ENCODE data around the gene NCOA5. TPM values are rescaled to one million over a fixed set of nuclear protein-coding genes. Genes with fewer than 3 reads are reported as not detected.

Gene NCOA5
- total RNA-seq, 1 experiment from 2014 or later: 52.5 TPM

DNA sequence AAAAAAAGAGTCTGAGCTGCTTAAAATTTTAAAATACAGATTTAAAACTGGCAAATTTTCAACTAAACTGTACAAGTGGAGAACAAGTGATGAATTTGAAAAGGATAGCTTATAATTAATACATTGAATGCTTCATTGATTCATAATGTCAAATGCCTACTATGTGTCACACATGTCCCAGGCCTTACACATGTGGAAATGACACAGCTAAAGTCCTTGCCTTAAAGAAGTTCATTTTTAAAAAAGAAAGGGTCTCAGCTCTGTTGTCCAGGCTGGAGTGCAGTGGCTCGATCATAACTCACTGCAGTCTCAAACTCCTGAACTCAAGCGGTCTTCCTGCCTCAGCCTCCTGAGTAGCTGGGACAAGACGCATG is 5.0 kb downstream of the NCOA5 start:
- Mint-ChIP-seq H3K27me3 (ENCODE audit: insufficient read depth, unreplicated experiment) (no peaks in the 10 kb centered on the region), H3K36me3 (ENCODE audit: insufficient read depth, unreplicated experiment) (peaks cover 8% of the 10 kb centered on the region), H3K9me3 (ENCODE audit: unreplicated experiment) (no peaks in the 10 kb centered on the region), H3K27ac (ENCODE audit: unreplicated experiment) (peak overlapping the region; percentile 4), H3K4me1 (ENCODE audit: low read depth, unreplicated experiment) (peaks cover 33% of the 10 kb centered on the region), H3K4me3 (ENCODE audit: unreplicated experiment) (no peak overlapping the region)
- no TSS peak for BruUV-seq (replicated peaks)
- CTCF ChIA-PET: interaction anchor here (1.1 kb wide), 1 partner anchor 76 kb away, joined by 3 read pairs; the partner anchor contains the start of gene MMP9
- POLR2A ChIA-PET: interaction anchor here (0.7 kb wide), 1 partner anchor 115 kb away, joined by 4 read pairs; no protein-coding TSS in a partner anchor
- H3K27me3 ChIP-seq (replicated peaks; ENCODE audit: control insufficient read depth, insufficient read depth, low read length): no peaks in the 10 kb centered on the region
- intact Hi-C loops (cut with micrococcal nuclease; ENCODE audit: unreplicated experiment): loop anchor here (1.0 kb wide), 1 partner anchor 112 kb away; the partner anchor contains the start of gene ZNF335
- H3K9me3 ChIP-seq: no peaks in the 10 kb centered on the region
- H3K36me3 ChIP-seq (ENCODE audit: control insufficient read depth, insufficient read depth, low read length): no peaks in the 10 kb centered on the region
- TF ChIP-seq, protein P1, sequence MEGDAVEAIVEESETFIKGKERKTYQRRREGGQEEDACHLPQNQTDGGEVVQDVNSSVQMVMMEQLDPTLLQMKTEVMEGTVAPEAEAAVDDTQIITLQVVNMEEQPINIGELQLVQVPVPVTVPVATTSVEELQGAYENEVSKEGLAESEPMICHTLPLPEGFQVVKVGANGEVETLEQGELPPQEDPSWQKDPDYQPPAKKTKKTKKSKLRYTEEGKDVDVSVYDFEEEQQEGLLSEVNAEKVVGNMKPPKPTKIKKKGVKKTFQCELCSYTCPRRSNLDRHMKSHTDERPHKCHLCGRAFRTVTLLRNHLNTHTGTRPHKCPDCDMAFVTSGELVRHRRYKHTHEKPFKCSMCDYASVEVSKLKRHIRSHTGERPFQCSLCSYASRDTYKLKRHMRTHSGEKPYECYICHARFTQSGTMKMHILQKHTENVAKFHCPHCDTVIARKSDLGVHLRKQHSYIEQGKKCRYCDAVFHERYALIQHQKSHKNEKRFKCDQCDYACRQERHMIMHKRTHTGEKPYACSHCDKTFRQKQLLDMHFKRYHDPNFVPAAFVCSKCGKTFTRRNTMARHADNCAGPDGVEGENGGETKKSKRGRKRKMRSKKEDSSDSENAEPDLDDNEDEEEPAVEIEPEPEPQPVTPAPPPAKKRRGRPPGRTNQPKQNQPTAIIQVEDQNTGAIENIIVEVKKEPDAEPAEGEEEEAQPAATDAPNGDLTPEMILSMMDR (IDR thresholded peaks at IDR 0.05; ENCODE audit: insufficient read depth in 1 of 2, low read depth in 1 of 2, low read length in 1 of 2, severe bottlenecking in 1 of 2, unreplicated experiment in 1 of 2): no peak
- DNase-seq: no peak
- H3K4me3 ChIP-seq (ENCODE audit: low read depth, low read length): no peak overlapping the region
- H3K4me1 ChIP-seq: peaks cover 30% of the 10 kb centered on the region

DNA sequence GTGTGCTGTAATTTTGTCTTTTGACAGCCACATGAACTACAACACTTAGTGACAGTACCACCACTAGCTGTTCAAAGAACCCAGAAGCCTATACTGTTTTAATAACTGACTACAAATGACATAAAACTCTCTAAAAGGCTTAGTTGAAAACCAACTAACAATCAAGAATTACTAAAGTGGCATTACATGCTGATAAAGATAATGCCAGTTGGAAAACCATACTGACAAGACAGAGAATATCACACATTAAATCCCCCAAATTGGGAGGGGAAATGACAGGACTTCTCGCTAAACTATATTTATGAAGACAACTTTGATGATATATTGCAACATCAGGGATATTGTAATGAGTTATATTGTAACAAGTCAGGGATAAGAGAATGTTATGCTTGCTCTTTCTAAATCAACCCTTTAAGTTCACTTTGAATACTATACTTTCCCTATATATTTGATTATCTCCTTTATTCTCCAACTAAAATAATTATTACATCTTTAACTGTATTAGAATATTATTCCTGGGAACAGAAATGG is 6.2 kb downstream of the NCOA5 start:
- CTCF ChIA-PET: no interaction called here
- TF ChIP-seq, protein P1 (IDR thresholded peaks at IDR 0.05; ENCODE audit: insufficient read depth in 1 of 2, low read depth in 1 of 2, low read length in 1 of 2, severe bottlenecking in 1 of 2, unreplicated experiment in 1 of 2): no peak
- H3K27me3 Mint-ChIP-seq (ENCODE audit: insufficient read depth, unreplicated experiment): no peaks in the 10 kb centered on the region
- H3K36me3 Mint-ChIP-seq (ENCODE audit: insufficient read depth, unreplicated experiment): no peaks in the 10 kb centered on the region
- Histone ChIP-seq H3K4me3 (ENCODE audit: low read depth, low read length) (no peak overlapping the region), H3K36me3 (ENCODE audit: control insufficient read depth, insufficient read depth, low read length) (peaks cover 3% of the 10 kb centered on the region; the same call in 1 of the 2 replicates), H3K9me3 (no peaks in the 10 kb centered on the region), H3K4me1 (peaks cover 29% of the 10 kb centered on the region), H3K27me3 (replicated peaks; ENCODE audit: control insufficient read depth, insufficient read depth, low read length) (no peaks in the 10 kb centered on the region)
- intact Hi-C loops (cut with micrococcal nuclease; ENCODE audit: unreplicated experiment): no loop called here
- H3K4me3 Mint-ChIP-seq (ENCODE audit: unreplicated experiment): no peak overlapping the region
- no peak overlapping the region for H3K27ac Mint-ChIP-seq (ENCODE audit: unreplicated experiment)
- peaks cover 33% of the 10 kb centered on the region for H3K4me1 Mint-ChIP-seq (ENCODE audit: low read depth, unreplicated experiment)
- no TSS peak for BruUV-seq (replicated peaks)
- POLR2A ChIA-PET: no interaction called here
- H3K9me3 Mint-ChIP-seq (ENCODE audit: unreplicated experiment): no peaks in the 10 kb centered on the region
- no peak for DNase-seq

DNA sequence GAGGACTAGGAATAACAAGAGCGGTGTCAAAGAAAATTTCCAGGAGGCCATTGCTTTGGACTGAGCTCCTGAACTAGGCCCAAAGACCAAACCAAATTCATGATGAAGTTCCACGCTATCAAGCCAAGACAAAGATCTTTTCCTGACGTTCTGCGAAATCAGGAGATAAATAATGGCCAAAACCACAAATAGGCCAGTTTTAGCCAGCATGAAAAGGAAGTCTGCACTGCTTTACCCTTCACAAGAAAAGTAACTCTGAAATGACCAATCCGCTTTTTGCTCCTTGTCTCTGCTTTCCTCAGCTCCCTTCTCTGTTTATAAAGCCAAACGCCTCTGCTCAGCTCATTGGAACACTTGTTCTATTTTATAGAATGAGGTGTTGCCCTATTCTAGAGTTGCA is 6.7 kb downstream of the NCOA5 start:
- intact Hi-C loops (cut with micrococcal nuclease; ENCODE audit: unreplicated experiment): no loop called here
- BruUV-seq (replicated peaks): no TSS peak
- Mint-ChIP-seq H3K4me1 (ENCODE audit: low read depth, unreplicated experiment) (peaks cover 29% of the 10 kb centered on the region), H3K27me3 (ENCODE audit: insufficient read depth, unreplicated experiment) (no peaks in the 10 kb centered on the region), H3K4me3 (ENCODE audit: unreplicated experiment) (no peak overlapping the region), H3K27ac (ENCODE audit: unreplicated experiment) (no peak overlapping the region), H3K9me3 (ENCODE audit: unreplicated experiment) (no peaks in the 10 kb centered on the region), H3K36me3 (ENCODE audit: insufficient read depth, unreplicated experiment) (peaks cover under 1% of the 10 kb centered on the region)
- ChIA-PET CTCF (interaction anchor here (0.6 kb wide), 1 partner anchor 70 kb away, joined by 5 read pairs; no protein-coding TSS in a partner anchor), POLR2A (interaction anchor here (0.5 kb wide), 1 partner anchor 177 kb away, joined by 3 read pairs; no protein-coding TSS in a partner anchor)
- Histone ChIP-seq H3K27me3 (replicated peaks; ENCODE audit: control insufficient read depth, insufficient read depth, low read length) (no peaks in the 10 kb centered on the region), H3K9me3 (no peaks in the 10 kb centered on the region), H3K4me3 (ENCODE audit: low read depth, low read length) (no peak overlapping the region), H3K4me1 (peaks cover 24% of the 10 kb centered on the region), H3K36me3 (ENCODE audit: control insufficient read depth, insufficient read depth, low read length) (peaks cover 3% of the 10 kb centered on the region; the same call in 1 of the 2 replicates)
- TF ChIP-seq, protein P1 (IDR thresholded peaks at IDR 0.05; ENCODE audit: insufficient read depth in 1 of 2, low read depth in 1 of 2, low read length in 1 of 2, severe bottlenecking in 1 of 2, unreplicated experiment in 1 of 2): no peak
- DNase-seq: no peak

Data from Caco-2 (cell line).